Measurements from ENCODE around the gene RAG2.

Gene RAG2

DNA sequence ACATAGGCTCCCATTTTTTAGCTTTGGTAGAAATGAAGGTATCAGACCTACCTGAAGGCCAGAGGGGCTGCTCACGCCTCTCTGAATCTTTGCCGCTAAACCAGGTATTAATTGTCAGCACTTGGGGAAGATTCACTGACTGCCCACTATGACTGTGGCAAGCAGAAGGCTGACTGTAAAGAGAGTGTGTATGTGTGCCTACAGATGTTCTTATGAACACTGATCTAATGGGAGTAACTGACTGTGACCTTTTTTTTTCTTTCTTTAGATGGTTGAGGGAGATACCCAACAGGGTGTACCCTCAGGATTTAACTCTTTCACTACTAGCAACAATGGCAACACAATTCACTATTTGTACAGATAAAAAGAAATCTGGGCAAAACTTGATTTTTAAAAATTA is at the start of gene RAG2:
Gene RAG2 (minus strand): TSS at position 186 of the 400 bp plus-strand sequence. CDS start 4,068 bp downstream, outside the sequence.
- no peak for DNase-seq (ENCODE audit: low read depth)

GRCh38 chr11:36638556-36638955 is 40.5 kb upstream of the RAG2 start:
- DNase-seq (ENCODE audit: low read depth) = no peak

DNA sequence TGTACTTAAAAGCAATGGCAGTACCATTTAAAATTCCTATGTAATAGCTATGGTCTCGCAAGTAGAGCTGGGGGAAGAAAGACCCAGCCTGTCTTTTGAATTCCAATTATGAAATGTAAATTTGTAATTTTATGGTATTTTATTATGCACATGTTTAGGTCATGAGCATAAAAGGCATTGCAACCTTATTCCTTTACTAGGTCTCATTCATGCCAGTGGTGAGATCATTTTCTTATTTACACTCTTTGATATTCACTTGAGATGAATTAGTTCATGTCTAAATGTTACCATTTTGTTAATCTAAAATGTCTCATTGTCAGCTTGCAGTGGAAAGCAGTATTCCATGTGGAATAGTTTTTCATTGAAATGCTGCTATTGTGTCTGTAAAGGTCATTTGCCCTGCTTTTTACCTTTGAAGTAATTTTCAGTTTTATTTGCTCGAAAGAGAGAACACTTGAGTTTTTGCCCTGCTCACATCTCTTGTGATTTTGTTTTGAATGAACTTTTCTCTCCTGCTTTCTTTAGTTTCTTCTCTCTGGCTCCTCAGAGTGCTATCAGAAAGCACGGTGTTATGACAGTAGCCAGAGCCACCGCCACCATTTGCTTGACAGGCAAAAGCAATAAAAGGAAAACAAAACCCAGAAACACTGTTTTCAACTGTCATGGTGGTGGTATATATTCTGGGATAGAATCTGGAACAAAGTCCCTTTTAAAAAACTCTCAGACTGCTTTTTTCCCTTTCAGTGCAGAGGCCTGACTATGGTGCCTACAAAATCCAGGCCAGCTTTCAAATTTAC is 37.2 kb upstream of the RAG2 start:
- DNase-seq (ENCODE audit: low read depth) = no peak

DNA sequence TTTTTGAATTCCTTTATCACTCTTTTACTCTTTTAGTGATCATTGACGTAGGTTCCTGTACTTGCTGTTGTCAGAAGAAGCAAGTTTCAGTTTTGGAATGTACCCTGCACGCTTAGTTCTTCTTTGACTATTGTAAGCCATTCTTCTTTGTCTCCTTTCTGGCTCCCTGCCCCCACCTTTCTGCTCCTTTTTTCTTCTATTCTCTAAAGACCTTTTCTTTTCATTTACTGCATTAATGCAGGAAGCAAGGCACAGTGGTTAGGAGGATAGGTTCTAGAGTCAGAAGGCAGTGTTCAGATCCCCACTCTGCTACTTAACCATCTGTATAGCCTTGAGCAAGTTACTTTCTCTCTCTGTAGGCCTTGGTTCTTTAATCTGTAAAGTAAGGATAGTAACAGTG is 33.7 kb upstream of the RAG2 start:
- no peak for DNase-seq (ENCODE audit: low read depth)

DNA sequence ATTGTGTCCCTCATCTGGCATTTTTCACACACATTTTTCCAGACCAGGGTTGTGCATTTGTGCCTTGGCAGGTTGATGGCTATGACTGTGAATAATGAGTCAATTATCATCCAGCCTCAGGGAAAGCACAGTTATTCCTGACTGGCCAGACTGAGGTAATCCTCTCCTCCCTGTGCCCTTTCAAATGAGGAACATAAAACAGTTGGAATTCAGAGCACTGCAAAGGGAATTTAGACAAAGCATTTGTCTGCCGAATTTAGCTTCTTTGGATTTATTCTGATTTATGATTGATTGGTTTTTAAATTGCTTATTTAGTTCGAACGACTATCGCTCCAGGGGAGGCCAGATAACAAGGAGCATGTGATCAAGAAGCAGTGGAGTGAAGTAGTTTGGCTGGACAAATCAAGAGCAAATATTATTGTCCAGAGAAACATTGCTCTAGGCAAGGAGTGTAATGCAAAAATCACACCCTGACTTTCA is 30.8 kb upstream of the RAG2 start:
- DNase-seq (ENCODE audit: low read depth) = no peak

GRCh38 chr11:36628141-36628540 is 30.1 kb upstream of the RAG2 start:
- no peak for DNase-seq (ENCODE audit: low read depth)

GRCh38 chr11:36627471-36627870 is 29.4 kb upstream of the RAG2 start:
- DNase-seq (ENCODE audit: low read depth) = no peak

DNA sequence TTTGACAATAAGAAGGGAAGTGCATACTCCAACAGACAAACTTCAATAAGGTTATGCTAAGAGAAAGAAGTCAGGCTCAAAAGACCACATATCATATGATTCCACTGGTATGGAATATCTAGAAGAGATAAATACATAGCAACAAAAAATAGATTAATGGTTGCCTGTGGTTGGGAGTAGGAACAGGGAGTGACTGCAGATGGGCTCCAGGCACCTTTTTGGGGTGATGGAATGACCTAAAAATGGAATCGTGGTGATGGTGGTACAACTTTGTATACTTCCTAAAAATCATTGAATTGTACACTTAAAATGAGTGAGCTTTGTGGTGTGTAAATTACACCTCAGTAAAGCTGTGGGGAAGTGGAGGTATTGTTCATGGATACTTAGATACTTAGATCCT is 29.0 kb upstream of the RAG2 start:
- DNase-seq (ENCODE audit: low read depth) = no peak

- no peak for DNase-seq (ENCODE audit: low read depth)
These were observed 25.5 kb upstream of the RAG2 start for GRCh38 chr11:36623494-36623893.

DNA sequence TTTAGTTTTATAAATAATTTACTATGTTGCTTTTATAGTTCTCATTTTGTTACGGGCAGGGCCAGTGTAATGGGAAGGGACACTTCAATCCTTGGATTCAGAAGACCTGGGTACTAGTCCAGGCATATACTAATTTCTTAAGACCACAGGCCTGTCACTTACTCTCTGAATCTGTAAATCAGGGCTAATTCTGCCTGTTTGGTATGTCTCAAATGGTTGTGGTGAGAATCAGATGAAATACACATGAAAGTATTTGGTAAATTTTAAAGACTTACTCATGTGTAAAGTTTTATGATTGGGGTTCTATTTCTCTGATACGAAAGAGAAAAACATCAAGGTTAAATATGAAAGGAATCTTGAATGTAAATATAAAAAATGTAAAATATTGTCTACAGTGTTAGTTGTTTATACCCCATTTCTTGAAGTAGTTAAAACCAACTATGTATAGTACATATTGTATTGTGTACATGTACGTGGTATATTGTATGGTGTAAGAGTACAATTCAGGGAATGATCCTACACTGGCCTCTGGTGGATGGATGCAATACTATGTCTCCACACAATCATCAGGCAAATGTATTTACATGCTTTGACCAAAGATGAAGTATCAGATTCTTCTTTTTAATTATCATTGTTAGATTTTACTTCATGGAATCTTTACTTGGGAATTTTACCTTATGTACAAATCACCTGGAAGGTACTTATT is 24.5 kb upstream of the RAG2 start:
- no peak for DNase-seq (ENCODE audit: low read depth)

DNA sequence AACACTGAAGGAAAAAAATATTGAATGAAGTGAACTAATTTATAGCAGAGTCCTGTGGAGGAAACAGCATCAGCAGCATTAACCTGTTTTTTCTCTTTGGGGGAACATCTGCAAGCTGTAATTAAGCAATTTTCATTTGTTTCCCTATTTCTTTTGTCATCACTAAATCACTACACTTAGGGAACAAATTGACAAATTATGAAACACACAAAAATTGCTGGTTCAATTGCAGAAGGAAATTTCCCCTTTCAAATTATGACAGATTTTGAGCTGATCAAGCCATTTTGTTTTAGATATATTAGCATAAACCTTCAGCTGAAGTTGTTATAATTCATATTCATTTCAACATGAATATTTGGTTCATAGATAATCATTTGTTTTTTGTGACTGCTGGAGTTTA is 22.2 kb upstream of the RAG2 start:
- DNase-seq (ENCODE audit: low read depth) = no peak

GRCh38 chr11:36619502-36619901 is 21.5 kb upstream of the RAG2 start:
- DNase-seq (ENCODE audit: low read depth) = no peak

GRCh38 chr11:36618363-36619047 is 20.5 kb upstream of the RAG2 start:
- no peak for DNase-seq (ENCODE audit: low read depth)

DNA sequence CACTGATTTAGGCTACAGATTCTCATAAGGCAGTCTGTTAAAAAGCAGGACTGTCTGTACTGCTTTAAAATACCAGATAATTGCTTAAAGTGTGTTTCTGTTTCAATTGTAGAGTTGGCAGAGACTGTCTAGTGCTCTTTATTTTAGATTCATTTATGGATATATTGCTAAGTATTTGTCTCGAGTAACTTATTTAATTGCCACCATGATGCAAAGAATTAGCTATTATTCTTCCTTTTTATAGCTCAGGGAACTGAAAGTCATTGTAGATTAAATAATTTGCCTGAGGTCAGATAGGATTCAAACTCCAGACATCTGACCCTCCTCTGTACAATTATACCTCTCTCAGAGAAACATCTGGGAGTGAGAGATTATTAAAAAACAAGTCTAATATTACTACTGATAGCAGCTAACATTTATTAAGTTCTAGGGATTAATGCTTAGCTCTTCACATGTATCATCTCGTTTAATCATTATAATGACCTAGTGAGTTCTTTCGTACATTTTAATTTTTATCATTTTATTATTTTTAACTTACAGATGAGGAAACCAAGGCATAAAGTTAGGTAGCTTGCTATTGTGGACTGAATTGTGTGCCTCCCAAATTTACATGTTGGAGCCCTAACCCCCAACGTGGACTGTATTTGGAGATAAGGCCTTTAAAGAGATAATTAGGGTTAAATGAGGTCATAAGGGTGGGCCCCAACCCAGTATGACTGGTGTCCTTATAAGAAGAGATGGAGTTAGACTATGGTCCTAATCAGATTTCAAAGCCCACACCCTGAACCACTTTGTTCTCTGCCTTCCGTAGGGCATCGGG is 19.7 kb upstream of the RAG2 start:
- peak; percentile 46 for DNase-seq (ENCODE audit: low read depth)

DNA sequence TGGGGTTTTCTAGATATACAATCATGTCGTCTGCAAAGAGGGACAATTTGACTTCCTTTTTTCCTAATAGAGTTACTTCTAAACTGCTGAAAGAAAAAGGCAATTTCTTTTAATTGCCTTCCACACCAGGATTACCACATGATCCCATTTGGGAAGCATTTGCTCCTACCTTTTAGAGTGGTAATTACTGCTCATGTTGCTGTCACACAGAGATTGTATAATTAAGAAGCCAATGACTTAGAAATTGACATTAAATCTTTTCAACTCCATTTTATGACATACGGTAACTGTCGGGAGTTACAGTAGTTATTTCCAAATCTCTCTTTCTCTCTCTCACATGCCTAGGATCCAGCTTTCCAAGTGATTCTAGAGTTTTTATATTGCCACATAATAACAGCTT is 17.8 kb upstream of the RAG2 start:
- no peak for DNase-seq (ENCODE audit: low read depth)

- DNase-seq (ENCODE audit: low read depth) = no peak
These were observed 11.3 kb upstream of the RAG2 start for GRCh38 chr11:36609383-36609782.

GRCh38 chr11:36608491-36609199 is 10.6 kb upstream of the RAG2 start:
- DNase-seq (ENCODE audit: low read depth) = no peak

- no peak for DNase-seq (ENCODE audit: low read depth)
These were observed 7.5 kb upstream of the RAG2 start for GRCh38 chr11:36605221-36606216.

DNA sequence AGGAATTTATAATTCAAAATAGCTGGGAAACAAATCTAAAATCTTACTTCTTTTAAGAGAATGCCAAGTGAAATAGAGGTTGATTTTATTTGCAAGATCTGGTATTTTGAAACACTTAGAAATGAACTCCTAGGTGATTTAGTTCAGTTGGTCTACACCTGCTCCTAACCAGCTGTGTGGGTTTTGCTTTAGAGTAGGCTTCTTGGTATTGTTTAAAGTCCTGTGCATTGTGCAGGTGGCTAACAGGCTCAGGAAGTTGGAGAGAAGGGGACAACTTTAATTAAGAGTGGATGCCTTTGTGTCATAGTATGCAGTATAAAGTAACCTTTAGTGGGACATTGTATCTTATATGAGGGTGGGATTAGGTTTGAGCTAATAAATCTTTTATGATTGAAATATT is 4.1 kb upstream of the RAG2 start:
- no peak for DNase-seq (ENCODE audit: low read depth)

DNA sequence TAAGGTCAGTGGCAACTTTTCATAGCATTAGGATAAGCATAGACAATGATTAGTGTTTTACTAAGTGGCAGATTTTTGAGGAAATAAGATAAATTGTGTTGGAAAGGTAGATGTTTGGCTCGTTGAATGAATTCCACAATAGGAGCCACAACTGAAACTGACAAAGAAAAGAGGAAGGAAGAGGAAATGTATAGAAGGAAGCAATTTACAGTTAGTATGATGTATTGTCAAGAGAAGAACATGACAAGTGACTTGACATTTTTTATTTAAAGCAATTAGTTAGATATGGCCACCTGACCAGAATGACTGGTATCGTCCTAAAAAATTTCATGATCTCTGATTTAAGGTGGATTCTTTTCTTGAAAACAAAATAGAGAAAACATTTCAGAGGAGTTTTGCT is 3.1 kb upstream of the RAG2 start:
- no peak for DNase-seq (ENCODE audit: low read depth)
